ENCODE data around the gene GUCY2D. TPM values are rescaled to one million over a fixed set of nuclear protein-coding genes. Genes with fewer than 3 reads are reported as not detected.

The GUCY2D gene
- total RNA-seq, 2 donors from 2014 or later = not detected

DNA sequence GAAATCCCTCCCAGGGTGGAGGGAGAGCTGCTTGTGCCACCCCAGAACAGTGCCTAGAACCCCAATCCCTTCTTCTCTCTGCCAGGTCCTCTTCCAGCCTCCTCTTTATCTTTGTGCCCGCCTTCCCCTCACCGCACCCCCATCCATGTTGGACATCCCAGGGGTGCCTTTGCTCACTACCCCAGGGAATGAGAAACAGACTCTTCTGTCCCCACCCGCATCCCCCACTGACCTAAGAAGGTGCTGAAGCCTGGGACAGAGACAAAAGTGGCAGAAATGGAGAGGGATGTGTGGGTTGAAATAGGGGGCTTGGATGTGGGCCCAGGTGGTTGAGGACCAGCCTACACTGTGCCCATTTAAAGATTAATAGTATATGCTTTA, 53.4 kb downstream of the GUCY2D start:
- no peak overlapping the region for H3K4me3 ChIP-seq
- no peak for DNase-seq (ENCODE audit: low spot score)
- TF ChIP-seq, protein P1, sequence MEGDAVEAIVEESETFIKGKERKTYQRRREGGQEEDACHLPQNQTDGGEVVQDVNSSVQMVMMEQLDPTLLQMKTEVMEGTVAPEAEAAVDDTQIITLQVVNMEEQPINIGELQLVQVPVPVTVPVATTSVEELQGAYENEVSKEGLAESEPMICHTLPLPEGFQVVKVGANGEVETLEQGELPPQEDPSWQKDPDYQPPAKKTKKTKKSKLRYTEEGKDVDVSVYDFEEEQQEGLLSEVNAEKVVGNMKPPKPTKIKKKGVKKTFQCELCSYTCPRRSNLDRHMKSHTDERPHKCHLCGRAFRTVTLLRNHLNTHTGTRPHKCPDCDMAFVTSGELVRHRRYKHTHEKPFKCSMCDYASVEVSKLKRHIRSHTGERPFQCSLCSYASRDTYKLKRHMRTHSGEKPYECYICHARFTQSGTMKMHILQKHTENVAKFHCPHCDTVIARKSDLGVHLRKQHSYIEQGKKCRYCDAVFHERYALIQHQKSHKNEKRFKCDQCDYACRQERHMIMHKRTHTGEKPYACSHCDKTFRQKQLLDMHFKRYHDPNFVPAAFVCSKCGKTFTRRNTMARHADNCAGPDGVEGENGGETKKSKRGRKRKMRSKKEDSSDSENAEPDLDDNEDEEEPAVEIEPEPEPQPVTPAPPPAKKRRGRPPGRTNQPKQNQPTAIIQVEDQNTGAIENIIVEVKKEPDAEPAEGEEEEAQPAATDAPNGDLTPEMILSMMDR (IDR thresholded peaks at IDR 0.05) = no peak
- H3K4me1 ChIP-seq = peaks cover 0 to 10% of the 10 kb centered on the region in 2 donors
- H3K27me3 ChIP-seq = peaks cover 0 to 8% of the 10 kb centered on the region in 2 donors
- H3K27ac ChIP-seq = no peak overlapping the region
- no peaks in the 10 kb centered on the region for H3K36me3 ChIP-seq
- no peaks in the 10 kb centered on the region for H3K9me3 ChIP-seq

DNA sequence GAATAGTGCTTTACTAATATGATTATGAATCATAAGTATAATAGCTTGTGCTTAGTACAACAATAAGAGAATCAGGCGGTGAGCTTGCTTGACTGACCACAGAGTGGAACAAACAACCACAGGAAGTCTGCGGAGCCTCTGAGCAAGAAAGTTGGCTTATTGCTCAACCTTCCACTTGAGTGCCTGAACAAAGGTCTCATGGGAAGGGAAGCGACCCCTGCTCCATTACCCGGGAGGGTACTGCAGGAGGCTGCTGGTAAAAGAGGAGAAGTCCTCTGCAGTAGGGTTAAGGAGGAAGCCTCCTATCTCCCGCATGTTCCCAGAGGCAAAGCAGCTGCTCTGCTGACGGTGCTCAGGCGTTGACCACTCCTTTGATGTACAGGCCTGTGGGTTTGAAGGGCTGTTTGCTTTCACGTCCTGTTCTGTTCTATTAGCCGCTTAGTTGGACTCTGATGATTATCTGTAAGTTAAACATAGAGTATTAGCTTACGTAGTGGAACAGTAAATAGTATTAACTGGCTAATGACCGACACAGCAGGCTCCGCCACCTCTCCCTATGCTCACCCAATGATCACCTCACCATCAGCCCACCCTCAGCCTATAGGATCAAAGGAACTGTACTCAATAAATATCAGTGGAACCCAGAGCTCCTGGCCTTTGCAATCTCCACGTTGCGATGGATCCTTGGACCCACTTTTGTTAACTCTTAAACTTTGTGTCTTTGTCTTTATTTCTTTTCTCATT, 54.0 kb downstream of the GUCY2D start:
- no peak overlapping the region for H3K4me3 ChIP-seq
- H3K36me3 ChIP-seq = no peaks in the 10 kb centered on the region
- H3K27me3 ChIP-seq = peaks cover 4 to 8% of the 10 kb centered on the region in 2 donors
- no peak overlapping the region for H3K27ac ChIP-seq
- DNase-seq (ENCODE audit: low spot score) = peak; percentile 73
- peaks cover 0 to 10% of the 10 kb centered on the region in 2 donors for H3K4me1 ChIP-seq
- TF ChIP-seq, protein P1 (IDR thresholded peaks at IDR 0.05) = no peak
- no peaks in the 10 kb centered on the region for H3K9me3 ChIP-seq

DNA sequence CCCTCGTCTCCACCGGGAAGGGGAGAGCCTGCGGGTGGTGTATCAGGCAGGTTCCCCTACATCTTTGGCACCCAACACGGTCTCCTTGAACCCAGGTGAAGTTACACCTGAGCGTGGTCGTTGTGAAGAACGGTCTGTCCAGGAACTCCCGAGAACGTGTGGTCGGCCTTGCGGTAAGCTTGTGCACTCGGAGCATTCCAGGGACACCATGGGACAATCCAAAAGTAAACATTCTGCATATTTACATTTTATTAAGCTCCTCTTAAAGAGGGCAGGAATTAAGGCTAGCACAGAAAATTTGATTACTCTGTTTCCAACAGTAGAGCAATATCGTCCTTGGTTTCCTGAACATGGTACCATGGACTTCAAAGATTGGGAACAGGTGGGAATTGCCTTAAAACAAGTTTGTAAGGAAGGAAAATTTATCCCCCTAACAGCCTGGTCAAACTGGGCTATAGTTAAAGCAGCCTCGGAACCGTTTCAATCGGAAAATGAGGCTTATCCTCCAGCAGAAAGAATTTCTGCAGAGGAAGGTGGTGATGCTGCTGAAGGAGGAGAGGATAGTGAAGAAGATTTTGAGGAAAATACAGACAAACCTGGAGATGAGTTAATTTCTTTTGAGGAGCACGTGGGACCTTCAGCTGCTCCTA, 54.7 kb downstream of the GUCY2D start:
- no peak overlapping the region for H3K27ac ChIP-seq
- TF ChIP-seq, protein P1 (IDR thresholded peaks at IDR 0.05) = no peak

DNA sequence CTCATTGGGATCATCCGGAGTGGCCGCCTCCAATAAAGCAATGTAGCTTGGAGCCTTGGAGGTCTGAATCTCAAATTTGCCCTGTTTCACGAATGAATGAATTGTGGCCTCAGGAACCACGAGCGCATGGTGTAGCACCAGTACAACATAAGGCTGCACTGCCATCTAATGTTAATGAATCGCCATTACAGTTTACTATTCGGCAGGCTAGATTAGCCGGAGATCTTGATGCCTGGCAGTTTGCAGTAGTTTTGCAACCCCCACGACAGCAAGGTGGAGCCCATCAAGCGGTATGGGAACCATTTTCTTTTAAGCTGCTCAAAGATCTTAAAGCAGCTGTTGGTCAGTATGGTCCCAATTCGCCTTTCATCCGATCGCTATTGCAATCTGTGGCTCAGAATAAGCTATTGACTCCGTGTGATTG, 55.3 kb downstream of the GUCY2D start:
- DNase-seq (ENCODE audit: low spot score) = peak; percentile 64
- peaks cover 0 to 16% of the 10 kb centered on the region in 2 donors for H3K4me1 ChIP-seq
- H3K36me3 ChIP-seq = no peaks in the 10 kb centered on the region
- no peak overlapping the region for H3K4me3 ChIP-seq
- TF ChIP-seq, protein P1 (IDR thresholded peaks at IDR 0.05) = peak; percentile 48 to 88
- H3K9me3 ChIP-seq = no peaks in the 10 kb centered on the region
- no peak overlapping the region for H3K27ac ChIP-seq
- H3K27me3 ChIP-seq = peaks cover 8 to 15% of the 10 kb centered on the region in 2 donors

More for the DNA sequence above, 54.7 kb downstream of the GUCY2D start:
- Histone ChIP-seq H3K9me3 (no peaks in the 10 kb centered on the region), H3K27me3 (peaks cover 8 to 9% of the 10 kb centered on the region in 2 donors), H3K4me3 (no peak overlapping the region), H3K4me1 (peaks cover 0 to 10% of the 10 kb centered on the region in 2 donors), H3K36me3 (no peaks in the 10 kb centered on the region)
- DNase-seq (ENCODE audit: low spot score) = no peak

DNA sequence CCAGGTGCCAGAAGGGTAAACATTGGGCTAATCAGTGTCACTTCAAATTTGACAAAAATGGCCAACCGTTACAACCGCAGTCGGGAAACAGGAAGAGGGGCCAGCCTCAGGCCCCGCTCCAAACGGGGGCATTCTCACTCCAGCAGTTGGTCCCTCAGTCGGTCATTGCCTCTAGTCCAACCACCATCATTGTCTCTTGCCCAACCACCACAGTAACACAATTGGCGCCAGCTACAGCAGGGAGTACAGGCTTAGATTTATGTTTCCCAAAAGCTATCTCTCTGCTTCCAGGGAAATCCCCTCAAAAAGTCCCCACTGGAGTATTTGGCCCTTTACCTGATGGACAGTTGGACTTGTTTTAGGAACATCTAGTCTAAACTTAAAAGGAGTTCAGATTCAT, 56.7 kb downstream of the GUCY2D start:
- H3K27ac ChIP-seq = no peak overlapping the region
- no peak for DNase-seq (ENCODE audit: low spot score)
- peaks cover 0 to 24% of the 10 kb centered on the region in 2 donors for H3K4me1 ChIP-seq
- no peaks in the 10 kb centered on the region for H3K36me3 ChIP-seq
- peaks cover 18 to 24% of the 10 kb centered on the region in 2 donors for H3K27me3 ChIP-seq
- no peak overlapping the region for H3K4me3 ChIP-seq
- no peaks in the 10 kb centered on the region for H3K9me3 ChIP-seq
- TF ChIP-seq, protein P1 (IDR thresholded peaks at IDR 0.05) = no peak
